Measurements from ENCODE around the gene SPOCD1. TPM values are rescaled to one million over a fixed set of nuclear protein-coding genes. Genes with fewer than 3 reads are reported as not detected.

The SPOCD1 gene
- total RNA-seq, 2 donors from 2014 or later = 21.6 TPM; not detected in 1

DNA sequence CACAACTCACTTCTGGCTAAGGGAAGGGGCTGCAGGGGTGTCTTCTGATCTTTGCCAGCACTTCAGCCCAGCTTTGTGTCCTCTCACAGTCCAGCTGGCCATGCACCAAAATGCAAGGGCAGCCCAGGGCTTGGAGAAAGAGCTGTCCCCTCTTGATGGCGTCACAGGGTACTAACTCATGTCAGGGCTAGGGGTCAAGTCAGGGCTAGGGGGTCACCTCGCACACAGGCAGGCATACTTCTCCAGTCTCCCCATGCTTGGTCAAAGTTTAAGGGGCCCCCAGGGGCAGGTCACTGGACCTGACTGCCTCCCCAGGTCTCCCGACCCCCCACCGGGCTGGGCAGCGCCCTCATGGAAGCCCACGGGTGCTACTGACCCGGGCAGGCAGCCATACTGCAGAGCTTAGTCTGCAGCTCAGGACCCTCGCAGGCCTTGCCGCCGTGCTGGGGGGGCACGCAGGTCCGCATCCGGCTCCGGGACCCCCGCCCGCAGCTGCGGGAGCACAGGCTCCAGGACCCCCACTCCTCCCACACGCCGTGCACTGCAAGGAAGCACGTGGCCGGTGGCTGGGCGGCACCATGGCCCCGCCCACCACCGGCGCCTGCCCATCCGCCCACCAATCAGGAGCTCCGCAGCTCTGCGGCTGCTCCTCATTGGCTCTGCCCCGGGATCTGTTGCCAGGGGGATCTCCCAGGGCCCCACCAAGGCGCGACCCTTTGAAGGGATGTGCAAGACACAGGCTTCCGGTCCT lies 73.2 kb downstream of the SPOCD1 start:
- H3K4me1 ChIP-seq (replicated peaks) = no peaks in the 10 kb centered on the region
- no peak for DNase-seq (ENCODE audit: low spot score)
- H3K27me3 ChIP-seq (replicated peaks; ENCODE audit: insufficient read depth) = no peaks in the 10 kb centered on the region
- H3K36me3 ChIP-seq = no peaks in the 10 kb centered on the region
- no peak overlapping the region for H3K4me3 ChIP-seq
- 83% methylated on average over 10 of the region's 32 CpGs for WGBS
- H3K27ac ChIP-seq = no peak overlapping the region
- intact Hi-C loops (cut with DNase I) = no loop called here
- TF ChIP-seq POLR2A (IDR thresholded peaks at IDR 0.05) (no peak), POLR2AphosphoS5 (IDR thresholded peaks at IDR 0.05) (no peak)
- TF ChIP-seq, protein P1, sequence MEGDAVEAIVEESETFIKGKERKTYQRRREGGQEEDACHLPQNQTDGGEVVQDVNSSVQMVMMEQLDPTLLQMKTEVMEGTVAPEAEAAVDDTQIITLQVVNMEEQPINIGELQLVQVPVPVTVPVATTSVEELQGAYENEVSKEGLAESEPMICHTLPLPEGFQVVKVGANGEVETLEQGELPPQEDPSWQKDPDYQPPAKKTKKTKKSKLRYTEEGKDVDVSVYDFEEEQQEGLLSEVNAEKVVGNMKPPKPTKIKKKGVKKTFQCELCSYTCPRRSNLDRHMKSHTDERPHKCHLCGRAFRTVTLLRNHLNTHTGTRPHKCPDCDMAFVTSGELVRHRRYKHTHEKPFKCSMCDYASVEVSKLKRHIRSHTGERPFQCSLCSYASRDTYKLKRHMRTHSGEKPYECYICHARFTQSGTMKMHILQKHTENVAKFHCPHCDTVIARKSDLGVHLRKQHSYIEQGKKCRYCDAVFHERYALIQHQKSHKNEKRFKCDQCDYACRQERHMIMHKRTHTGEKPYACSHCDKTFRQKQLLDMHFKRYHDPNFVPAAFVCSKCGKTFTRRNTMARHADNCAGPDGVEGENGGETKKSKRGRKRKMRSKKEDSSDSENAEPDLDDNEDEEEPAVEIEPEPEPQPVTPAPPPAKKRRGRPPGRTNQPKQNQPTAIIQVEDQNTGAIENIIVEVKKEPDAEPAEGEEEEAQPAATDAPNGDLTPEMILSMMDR (IDR thresholded peaks at IDR 0.05) = no peak
- no peaks in the 10 kb centered on the region for H3K9me3 ChIP-seq

Small RNAs within 50 kb of the gene (microRNA-seq; reads per million reads assigned to microRNA genes)
- not detected for gene MIR4254

Small RNAs within 50 kb of the gene (small RNA-seq; reads per million reads assigned to genes)
- 0 reads per million in 2 donors for gene MIR4254

Other genes starting within 250 kb of the SPOCD1 start
- gene TINAGL1, start 239.5 kb downstream of the SPOCD1 start, total RNA-seq = 100 to 1,000 TPM; 103 to 134 TPM
- not detected for gene HCRTR1, start 198.3 kb downstream of the SPOCD1 start, total RNA-seq
- gene PEF1, start 171.1 kb downstream of the SPOCD1 start, total RNA-seq = 10 to 100 TPM; 83.1 to 99.5 TPM
- gene COL16A1, start 112.0 kb downstream of the SPOCD1 start, total RNA-seq = 10 to 100 TPM; 45.3 to 89.4 TPM
- gene ADGRB2, start 51.7 kb downstream of the SPOCD1 start, total RNA-seq = 10 to 100 TPM in 1 of 2 donors, 1 to 10 TPM in 1; 3.0 to 10.2 TPM
- gene PTP4A2, start 122.3 kb upstream of the SPOCD1 start, total RNA-seq = 100 to 1,000 TPM; 133 to 196 TPM
- gene KHDRBS1, start 197.8 kb upstream of the SPOCD1 start, total RNA-seq = 10 to 100 TPM; 77.3 to 77.6 TPM

Data from prostate gland (tissue), 2 donors.